K562 (cell line): Measurements from ENCODE around the gene TAT. TPM values are rescaled to one million over a fixed set of nuclear protein-coding genes. Genes with fewer than 3 reads are reported as not detected.

Experiments used
- ATAC-seq: fragments of 200-7000 bp; cut with Tn5 transposase; 3 replicates; pipeline ENCODE4 v1.9.1; 2020; ENCODE audit warnings: moderate library complexity
- BruUV-seq: library from RNA; stranded (reverse); fragments of 400-500 nt; replicated peaks from 2 replicates; lab custom pipeline; 2021; lab: Mats Ljungman, UMichigan
- CTCF ChIA-PET: fragments of 300-600 bp; formaldehyde crosslinking; extraction: SDS; loops from one replicate; lab custom pipeline; 2021; ENCODE audit warnings: low intra/inter-chr PET ratio; lab: Yijun Ruan, JAX
- POLR2A ChIA-PET: fragments of 300-600, 350-650 bp; sonication (Branson Sonifier 250); formaldehyde crosslinking; extraction: SDS; loops from one replicate; lab custom pipeline; 2021; ENCODE audit warnings: antibody characterized with exemption, inconsistent platforms; lab: Yijun Ruan, JAX
- DNase-seq, 4 experiments: peaks; one replicate each; pipeline versions ENCODE4 v3.0.0 to v3.0.0-alpha.2; 2011 to 2018; ENCODE audit warnings: low spot score in 3 of 4, mixed read lengths in 3 of 4; ENCODE audit errors: extremely low read depth in 1 of 4
- FAIRE-seq: peaks from 2 replicates; lab custom pipeline; 2011; peaks lifted over from hg19 to GRCh38; lab: Jason Lieb, UNC
- H2AFZ ChIP-seq: 2 replicates; pipeline ENCODE4 v1.6.0; 2011; ENCODE audit warnings: low read depth, low read length, control low read depth, inconsistent platforms
- H3K27ac ChIP-seq: fragments of 200-600 bp; 3 replicates; pipeline ENCODE4 v1.8.0; 2011; ENCODE audit warnings: low read depth, mild to moderate bottlenecking, control low read depth, inconsistent platforms, low read length, moderate library complexity, mixed read lengths; ENCODE audit errors: extremely low read depth
- H3K27me3 ChIP-seq, 2 experiments: fragments of 300-600 bp in 1 of 2; 2 replicates in 1 of 2; 3 replicates in 1 of 2; pipeline versions ENCODE4 v1.6.0 to v1.8.0; 2011; ENCODE audit warnings: inconsistent platforms in 2 of 2, low read length in 2 of 2, mild to moderate bottlenecking in 1 of 2, mixed read lengths in 1 of 2, moderate library complexity in 1 of 2; ENCODE audit not compliant: control insufficient read depth in 2 of 2, insufficient read depth in 2 of 2
- H3K36me3 ChIP-seq: fragments of 300-600 bp; 3 replicates; pipeline ENCODE4 v1.8.0; 2011; ENCODE audit warnings: mild to moderate bottlenecking, low read length, inconsistent platforms; ENCODE audit not compliant: control insufficient read depth, insufficient read depth
- H3K4me1 ChIP-seq, 2 experiments: fragments of 200-600 bp in 1 of 2; replicated peaks in 1 of 2; 2 replicates in 1 of 2; 3 replicates in 1 of 2; pipeline versions ENCODE4 v1.5.1 to v1.8.0; 2011; ENCODE audit warnings: inconsistent platforms in 2 of 2, low read length in 2 of 2, mild to moderate bottlenecking in 1 of 2, mixed read lengths in 1 of 2, moderate library complexity in 1 of 2; ENCODE audit not compliant: control insufficient read depth in 2 of 2, insufficient read depth in 2 of 2
- H3K4me2 ChIP-seq: 2 replicates; pipeline ENCODE4 v1.6.1; 2011; ENCODE audit warnings: low read length, control low read depth, inconsistent platforms, mixed read lengths; ENCODE audit not compliant: insufficient read depth
- H3K4me3 ChIP-seq: fragments of 200-600 bp; sonication (generic), shearing (Covaris generic); 2 replicates; pipeline ENCODE4 v1.5.1; 2016; ENCODE audit warnings: control low read depth, inconsistent platforms
- H3K79me2 ChIP-seq: fragments of 200-600 bp; 3 replicates; pipeline ENCODE4 v1.8.0; 2011; ENCODE audit warnings: low read length, inconsistent platforms; ENCODE audit not compliant: control insufficient read depth, insufficient read depth
- H3K9ac ChIP-seq, 2 experiments: 2 replicates each; pipeline versions ENCODE4 v1.6.0 to v1.6.1; 2011; ENCODE audit warnings: low read depth in 2 of 2, low read length in 2 of 2, control low read depth in 1 of 2, inconsistent platforms in 1 of 2, mild to moderate bottlenecking in 1 of 2, mixed read lengths in 1 of 2; ENCODE audit not compliant: insufficient read depth in 1 of 2
- H3K9me1 ChIP-seq: one replicate; pipeline ENCODE4 v1.6.0; 2011; ENCODE audit warnings: inconsistent platforms, mild to moderate bottlenecking, low read length, moderate library complexity; ENCODE audit not compliant: control insufficient read depth, insufficient read depth
- H3K9me3 ChIP-seq: replicated peaks from 2 replicates; pipeline ENCODE4 v1.5.1; 2011; ENCODE audit warnings: low read depth, low read length, inconsistent platforms; ENCODE audit not compliant: control insufficient read depth, insufficient read depth
- H4K20me1 ChIP-seq: replicated peaks from 2 replicates; pipeline ENCODE4 v1.6.1; 2011; ENCODE audit warnings: low read length, inconsistent platforms, mixed read lengths; ENCODE audit not compliant: control insufficient read depth, insufficient read depth
- BMI1 ChIP-seq: fragments of 150-350 bp; IDR thresholded peaks from 2 replicates; pipeline ENCODE4 v1.6.1; 2014; ENCODE audit warnings: low read length
- C11orf30 ChIP-seq: fragments of 450-650 bp; IDR thresholded peaks from 2 replicates; pipeline ENCODE4 v1.6.1; 2016; ENCODE audit warnings: low read depth, mild to moderate bottlenecking
- EP300 ChIP-seq: IDR thresholded peaks from 2 replicates; pipeline ENCODE4 v1.6.1; 2012; ENCODE audit warnings: low read length, improper control_type of control experiment
- FOXJ3 ChIP-seq: sonication (generic); formaldehyde crosslinking; IDR thresholded peaks from 2 replicates; pipeline ENCODE4 v1.4.0; 2020; ENCODE audit warnings: mild to moderate bottlenecking, missing genetic modification reagents
- KDM4B ChIP-seq, 2 experiments: fragments of 450-650 bp in 1 of 2; sonication (generic) in 1 of 2; IDR thresholded peaks; 2 replicates each; pipeline ENCODE4 v1.6.1; 2016 to 2017; ENCODE audit warnings: borderline replicate concordance in 2 of 2, antibody characterized with exemption in 1 of 2, low read depth in 1 of 2, mild to moderate bottlenecking in 1 of 2
- KLF10 ChIP-seq: fragments of 250-450 bp; sonication (Bioruptor Pico); IDR thresholded peaks from 2 replicates; pipeline ENCODE4 v1.6.1; 2021; ENCODE audit warnings: matching md5 sums
- MEF2A ChIP-seq: IDR thresholded peaks from 2 replicates; pipeline ENCODE4 v1.6.1; 2011; ENCODE audit warnings: low read depth, mild to moderate bottlenecking, low read length, moderate library complexity; ENCODE audit not compliant: control insufficient read depth
- MIER1 ChIP-seq: fragments of 450-650 bp; IDR thresholded peaks from 2 replicates; pipeline ENCODE4 v1.6.1; 2016; ENCODE audit warnings: antibody characterized with exemption, mild to moderate bottlenecking, low read depth
- NONO ChIP-seq, 2 experiments: fragments of 200-400 bp in 1 of 2; fragments of 450-650 bp in 1 of 2; formaldehyde crosslinking in 1 of 2; IDR thresholded peaks; 2 replicates each; pipeline ENCODE4 v1.6.1; 2017; ENCODE audit warnings: low read depth in 2 of 2, mild to moderate bottlenecking in 2 of 2, moderate library complexity in 2 of 2, low read length in 1 of 2
- PHF20 ChIP-seq: fragments of 450-650 bp; IDR thresholded peaks from 2 replicates; pipeline ENCODE4 v1.6.1; 2018; ENCODE audit not compliant: partially characterized antibody
- RBFOX2 ChIP-seq: fragments of 200-400 bp; formaldehyde crosslinking; IDR thresholded peaks from 2 replicates; pipeline ENCODE4 v1.6.1; 2017; ENCODE audit warnings: low read depth, mild to moderate bottlenecking, low read length, moderate library complexity
- RFX1 ChIP-seq: fragments of 450-650 bp; IDR thresholded peaks from 2 replicates; pipeline ENCODE4 v1.6.1; 2016; ENCODE audit warnings: mild to moderate bottlenecking, moderate library complexity
- SIN3A ChIP-seq, 2 experiments: fragments of 150-350 bp in 1 of 2; IDR thresholded peaks; 2 replicates each; pipeline ENCODE4 v1.6.1; 2011 to 2016; ENCODE audit warnings: borderline replicate concordance in 2 of 2, low read depth in 2 of 2, low read length in 2 of 2, mild to moderate bottlenecking in 2 of 2, moderate library complexity in 2 of 2; ENCODE audit not compliant: control insufficient read depth in 1 of 2
- ZNF12 ChIP-seq: sonication (generic); formaldehyde crosslinking; IDR thresholded peaks from 2 replicates; pipeline ENCODE4 v1.4.0; 2020; ENCODE audit warnings: mild to moderate bottlenecking, missing genetic modification reagents
- ZNF121 ChIP-seq: sonication (generic); formaldehyde crosslinking; conservative IDR thresholded peaks from 2 replicates; pipeline ENCODE4 v1.8.0; 2022; ENCODE audit warnings: missing genetic modification reagents
- ZNF133 ChIP-seq: fragments of 250-450 bp; sonication (Bioruptor Pico); IDR thresholded peaks from 2 replicates; pipeline ENCODE4 v1.4.0; 2020; ENCODE audit warnings: mild to moderate bottlenecking
- ZNF668 ChIP-seq: fragments of 250-450 bp; sonication (Bioruptor Pico); IDR thresholded peaks from 2 replicates; pipeline ENCODE4 v1.8.0; 2022; ENCODE audit warnings: mild to moderate bottlenecking, inconsistent platforms
- WGBS: fragments of 100-300 bp; shearing (Covaris generic); methylation state at CpG from one replicate; pipeline ENCODE4 v1.1.6; 2016; ENCODE audit warnings: low coverage, mixed read lengths; ENCODE audit not compliant: insufficient coverage; ENCODE audit errors: missing lambda C conversion rate; 5-methylcytosine and 5-hydroxymethylcytosine counted together
- in situ Hi-C: fragments of 300-500 bp; cut with MboI; formaldehyde crosslinking; loops from 4 replicates; pipeline ENCODE4 v1.15.0; 2018; ENCODE audit warnings: inconsistent platforms, mixed read lengths
- intact Hi-C: fragments of 100-400 bp; cut with micrococcal nuclease; formaldehyde crosslinking; loops from 2 replicates; pipeline ENCODE4 v1.14.2; 2022
- polyA plus RNA-seq, 8 experiments: library from polyadenylated mRNA; depleted of rRNA in 4 of 8; stranded (reverse) in 5 of 8; unstranded in 3 of 8; fragments of >200 nt; fragmentation: Nextera tagmentation in 2 of 8; fragmentation: Illumina TruSeq in 1 of 8; extraction: Ambion mirVana in 2 of 8; extraction: Trizol in 1 of 8; gene quantifications; 2 replicates each; pipeline versions ENCODE4 v1.2.1 to v1.2.3, GENCODE V29; 2011 to 2014; ENCODE audit warnings: inconsistent platforms in 1 of 8, missing spikeins in 1 of 8
- total RNA-seq, 7 experiments: library from RNA; depleted of rRNA in 6 of 7; stranded (reverse); fragments of >200 nt in 6 of 7; fragmentation: Illumina TruSeq in 2 of 7; extraction: Trizol in 2 of 7; gene quantifications; 2 replicates each; pipeline versions ENCODE4 v1.2.1 to v1.2.3, GENCODE V29; 2011 to 2021; ENCODE audit warnings: low replicate concordance in 1 of 7
- TF ChIP-seq, protein P1 (sequence below), 3 experiments: fragments of 200-800 bp in 1 of 3; fragments of 250-450 bp in 1 of 3; fragments of 450-650 bp in 1 of 3; sonication (Bioruptor Pico) in 1 of 3; sonication (Bioruptor generic) in 1 of 3; formaldehyde crosslinking in 1 of 3; IDR thresholded peaks; 2 replicates each; pipeline versions ENCODE4 v1.6.1 to v1.8.0; 2016 to 2022; ENCODE audit warnings: mild to moderate bottlenecking in 2 of 3, missing genetic modification characterization in 2 of 3, missing compliant biosample characterization in 1 of 3, moderate library complexity in 1 of 3

Gene TAT
- total and polyA plus RNA-seq, 9 of the 15 experiments (the other 6 are each of a cell fraction or from before 2014, with no cell fraction given), result 0.04 to 0.24 (median 0.04) TPM; not detected in 6

GRCh38 chr16:71564335-71564967 is 12.4 kb downstream of the TAT start:
- Histone ChIP-seq H3K27me3 (peaks cover 0 to 2% of the 10 kb centered on the region in 2 experiments; a peak in 1 of 5 replicates), H3K36me3 (no peaks in the 10 kb centered on the region), H3K4me3 (peak overlapping the region; percentile 55), H3K9me1 (no peaks in the 10 kb centered on the region), H3K4me1 (peaks cover 5 to 15% of the 10 kb centered on the region in 2 experiments; a peak in 4 of 5 replicates), H2AFZ (peak overlapping the region; percentile 98), H4K20me1 (no peaks in the 10 kb centered on the region), H3K79me2 (no peaks in the 10 kb centered on the region), H3K9ac (peak overlapping the region; percentile 55 to 80; a peak in 3 of 4 replicates), H3K4me2 (peak overlapping the region; percentile 83), H3K27ac (peak overlapping the region; percentile 61; the same call in 1 of the 3 replicates), H3K9me3 (no peaks in the 10 kb centered on the region)
- in situ Hi-C loops (no loop called here), intact Hi-C loops (no loop called here)
- DNase-seq, result no peak
- ChIA-PET CTCF (interaction anchor here (0.7 to 0.8 kb wide), 3 partner anchors 182 to 534 kb away, joined by 3 to 4 read pairs (median 4); partner anchors contain the start of gene TXNL4B), POLR2A (interaction anchor here (1.0 to 1.3 kb wide), 4 partner anchors 10 to 20 kb away, joined by 3 to 4 read pairs (median 4); no protein-coding TSS in a partner anchor)
- FAIRE-seq, result peak; percentile 83
- WGBS, result 14% methylated on average over 19 of the region's 19 CpGs
- BruUV-seq, result no TSS peak
- no peak for ATAC-seq
- 0 out of 2 replicates have a peak, but pooled peaks have one; percentile 32 for TF ChIP-seq FOXJ3 (CRISPR knock-in tag)
- TF ChIP-seq MEF2A, result no peak
- TF ChIP-seq NONO (IDR thresholded peaks at IDR 0.05; ENCODE audit: low read depth in 2 of 2, low read length in 1 of 2), result no peak
- no peak for TF ChIP-seq ZNF133 (CRISPR knock-in tag)
- no peak for TF ChIP-seq RBFOX2
- 0 out of 4 replicates have a peak, but pooled peaks of 1 of the 2 experiments have one; percentile 7 for TF ChIP-seq SIN3A (IDR thresholded peaks at IDR 0.05; ENCODE audit: borderline replicate concordance in 2 of 2, control insufficient read depth in 1 of 2, low read depth in 2 of 2, low read length in 2 of 2)
- peak; percentile 1 for TF ChIP-seq PHF20
- peak; percentile 83 for TF ChIP-seq BMI1
- TF ChIP-seq KLF10 (CRISPR knock-in tag), result no peak
- no peak for TF ChIP-seq ZNF668 (CRISPR knock-in tag)
- TF ChIP-seq, protein P1, sequence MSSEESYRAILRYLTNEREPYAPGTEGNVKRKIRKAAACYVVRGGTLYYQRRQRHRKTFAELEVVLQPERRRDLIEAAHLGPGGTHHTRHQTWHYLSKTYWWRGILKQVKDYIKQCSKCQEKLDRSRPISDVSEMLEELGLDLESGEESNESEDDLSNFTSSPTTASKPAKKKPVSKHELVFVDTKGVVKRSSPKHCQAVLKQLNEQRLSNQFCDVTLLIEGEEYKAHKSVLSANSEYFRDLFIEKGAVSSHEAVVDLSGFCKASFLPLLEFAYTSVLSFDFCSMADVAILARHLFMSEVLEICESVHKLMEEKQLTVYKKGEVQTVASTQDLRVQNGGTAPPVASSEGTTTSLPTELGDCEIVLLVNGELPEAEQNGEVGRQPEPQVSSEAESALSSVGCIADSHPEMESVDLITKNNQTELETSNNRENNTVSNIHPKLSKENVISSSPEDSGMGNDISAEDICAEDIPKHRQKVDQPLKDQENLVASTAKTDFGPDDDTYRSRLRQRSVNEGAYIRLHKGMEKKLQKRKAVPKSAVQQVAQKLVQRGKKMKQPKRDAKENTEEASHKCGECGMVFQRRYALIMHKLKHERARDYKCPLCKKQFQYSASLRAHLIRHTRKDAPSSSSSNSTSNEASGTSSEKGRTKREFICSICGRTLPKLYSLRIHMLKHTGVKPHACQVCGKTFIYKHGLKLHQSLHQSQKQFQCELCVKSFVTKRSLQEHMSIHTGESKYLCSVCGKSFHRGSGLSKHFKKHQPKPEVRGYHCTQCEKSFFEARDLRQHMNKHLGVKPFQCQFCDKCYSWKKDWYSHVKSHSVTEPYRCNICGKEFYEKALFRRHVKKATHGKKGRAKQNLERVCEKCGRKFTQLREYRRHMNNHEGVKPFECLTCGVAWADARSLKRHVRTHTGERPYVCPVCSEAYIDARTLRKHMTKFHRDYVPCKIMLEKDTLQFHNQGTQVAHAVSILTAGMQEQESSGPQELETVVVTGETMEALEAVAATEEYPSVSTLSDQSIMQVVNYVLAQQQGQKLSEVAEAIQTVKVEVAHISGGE (CRISPR knock-in tag; IDR thresholded peaks at IDR 0.05), result peak in 1 of 3 experiments; percentile 61; a peak in 2 of 6 replicates
- no peak for TF ChIP-seq ZNF121 (CRISPR knock-in tag)
- no peak for TF ChIP-seq MIER1
- no peak for TF ChIP-seq C11orf30
- no peak for TF ChIP-seq KDM4B (IDR thresholded peaks at IDR 0.05; ENCODE audit: borderline replicate concordance in 2 of 2, low read depth in 1 of 2)
- no peak for TF ChIP-seq ZNF12 (CRISPR knock-in tag)
- TF ChIP-seq RFX1, result peak; percentile 99
- no peak for TF ChIP-seq EP300
